RWPE1 (cell line): ENCODE measurements around the gene TOX2.

Source experiments
- CTCF ChIA-PET: fragments of 350-600 bp; sonication (Branson Sonifier 250); formaldehyde crosslinking; extraction: SDS; loops from one replicate; lab custom pipeline; 2021; lab: Yijun Ruan, JAX
- POLR2A ChIA-PET: fragments of 400-600 bp; formaldehyde crosslinking; extraction: SDS; loops from one replicate; lab custom pipeline; 2020; ENCODE audit warnings: antibody characterized with exemption; ENCODE audit not compliant: low non-redundant PET; lab: Yijun Ruan, JAX
- DNase-seq: peaks from one replicate; pipeline ENCODE4 v3.0.0; 2012; ENCODE audit warnings: low spot score
- H3K27ac ChIP-seq: fragments of 450-650 bp; 2 replicates; pipeline ENCODE4 v1.5.1; 2017
- TF ChIP-seq, protein P1 (sequence below): fragments of 450-650 bp; conservative IDR thresholded peaks from 2 replicates; pipeline ENCODE4 v1.5.1; 2017; ENCODE audit warnings: low read depth, mild to moderate bottlenecking

Gene TOX2

GRCh38 chr20:43945391-43946205 lies 30.9 kb downstream of the TOX2 start:
- no peak overlapping the region for H3K27ac ChIP-seq
- TF ChIP-seq, protein P1, sequence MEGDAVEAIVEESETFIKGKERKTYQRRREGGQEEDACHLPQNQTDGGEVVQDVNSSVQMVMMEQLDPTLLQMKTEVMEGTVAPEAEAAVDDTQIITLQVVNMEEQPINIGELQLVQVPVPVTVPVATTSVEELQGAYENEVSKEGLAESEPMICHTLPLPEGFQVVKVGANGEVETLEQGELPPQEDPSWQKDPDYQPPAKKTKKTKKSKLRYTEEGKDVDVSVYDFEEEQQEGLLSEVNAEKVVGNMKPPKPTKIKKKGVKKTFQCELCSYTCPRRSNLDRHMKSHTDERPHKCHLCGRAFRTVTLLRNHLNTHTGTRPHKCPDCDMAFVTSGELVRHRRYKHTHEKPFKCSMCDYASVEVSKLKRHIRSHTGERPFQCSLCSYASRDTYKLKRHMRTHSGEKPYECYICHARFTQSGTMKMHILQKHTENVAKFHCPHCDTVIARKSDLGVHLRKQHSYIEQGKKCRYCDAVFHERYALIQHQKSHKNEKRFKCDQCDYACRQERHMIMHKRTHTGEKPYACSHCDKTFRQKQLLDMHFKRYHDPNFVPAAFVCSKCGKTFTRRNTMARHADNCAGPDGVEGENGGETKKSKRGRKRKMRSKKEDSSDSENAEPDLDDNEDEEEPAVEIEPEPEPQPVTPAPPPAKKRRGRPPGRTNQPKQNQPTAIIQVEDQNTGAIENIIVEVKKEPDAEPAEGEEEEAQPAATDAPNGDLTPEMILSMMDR, result no peak
- ChIA-PET POLR2A (interaction anchor here (0.6 kb wide), 1 partner anchor 72 kb away, joined by 3 read pairs; no protein-coding TSS in a partner anchor), CTCF (interaction anchor here (0.6 kb wide), 1 partner anchor 16 kb away, joined by 3 read pairs; no protein-coding TSS in a partner anchor)
- DNase-seq, result no peak

DNA sequence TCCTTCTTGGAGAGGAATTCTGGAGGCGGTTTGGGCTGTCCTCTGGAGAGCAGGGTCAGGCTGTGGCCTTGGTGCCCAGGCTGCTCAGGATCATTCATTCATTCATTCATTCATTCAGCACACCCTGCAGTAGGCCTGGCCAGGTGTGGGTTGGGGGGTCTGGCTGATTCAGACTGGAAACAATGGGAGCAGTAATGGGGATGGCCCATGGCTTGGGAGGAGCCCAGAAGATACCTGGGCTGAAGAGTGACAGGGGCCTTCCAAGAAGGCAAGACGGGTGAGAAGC lies 31.5 kb downstream of the TOX2 start:
- no peak overlapping the region for H3K27ac ChIP-seq
- TF ChIP-seq, protein P1, result no peak
- ChIA-PET POLR2A (no interaction called here), CTCF (no interaction called here)
- no peak for DNase-seq

- CTCF ChIA-PET, result interaction anchor here (0.6 kb wide), 1 partner anchor 90 kb away, joined by 4 read pairs; no protein-coding TSS in a partner anchor
- TF ChIP-seq, protein P1, result no peak
- DNase-seq, result no peak
- no peak overlapping the region for H3K27ac ChIP-seq
- POLR2A ChIA-PET, result interaction anchor here (0.5 kb wide), 1 partner anchor 9 kb away, joined by 9 read pairs; no protein-coding TSS in a partner anchor
Observed at GRCh38 chr20:43946659-43947315, 32.1 kb downstream of the TOX2 start.

- ChIA-PET POLR2A (interaction anchor here (0.5 kb wide), 1 partner anchor 9 kb away, joined by 9 read pairs; no protein-coding TSS in a partner anchor), CTCF (no interaction called here)
- no peak for DNase-seq
- TF ChIP-seq, protein P1, result no peak
- H3K27ac ChIP-seq, result no peak overlapping the region
Observed at GRCh38 chr20:43947316-43947710, 32.7 kb downstream of the TOX2 start.

DNA sequence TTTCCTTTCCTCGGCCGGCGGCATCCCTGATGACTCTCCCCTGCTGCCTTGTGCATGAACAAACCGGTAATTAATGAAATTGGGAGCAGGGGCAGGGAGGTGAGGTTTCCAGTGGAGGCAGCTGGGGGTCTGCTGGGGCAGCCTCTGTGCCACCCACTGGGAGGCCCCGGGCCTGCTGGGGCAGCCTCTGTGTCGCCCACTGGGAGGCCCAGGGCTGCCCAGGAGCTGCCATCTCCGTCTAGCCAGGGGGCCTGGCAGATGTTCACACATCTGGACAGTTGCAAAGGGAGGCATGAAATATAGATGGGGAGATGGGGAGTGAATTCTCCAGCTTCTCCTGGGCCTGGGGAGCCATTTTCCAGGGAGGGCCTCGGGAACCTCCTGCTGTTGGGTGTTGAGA lies 33.8 kb downstream of the TOX2 start:
- DNase-seq, result no peak
- CTCF ChIA-PET, result interaction anchor here (0.9 kb wide), 1 partner anchor 11 kb away, joined by 3 read pairs; no protein-coding TSS in a partner anchor
- H3K27ac ChIP-seq, result no peak overlapping the region
- POLR2A ChIA-PET, result no interaction called here
- TF ChIP-seq, protein P1, result no peak

- no peak overlapping the region for H3K27ac ChIP-seq
- DNase-seq, result no peak
- POLR2A ChIA-PET, result no interaction called here
- TF ChIP-seq, protein P1, result no peak
- CTCF ChIA-PET, result interaction anchor here (0.5 to 0.6 kb wide), 2 partner anchors 440 to 568 kb away, joined by 3 to 4 read pairs; no protein-coding TSS in a partner anchor
Observed at GRCh38 chr20:43949248-43949647, 34.6 kb downstream of the TOX2 start.
